ENCODE measurements around the gene ANKRD11. TPM values are rescaled to one million over a fixed set of nuclear protein-coding genes. Genes with fewer than 3 reads are reported as not detected.
"Not testable (repeated sequence)": the region's sequence is repeated elsewhere in the genome, so short reads cannot be mapped to it uniquely, and the experiment has no call there.

The ANKRD11 gene
- total and polyA plus RNA-seq, 9 donors, result 52.1 to 188 (median 109) TPM

DNA sequence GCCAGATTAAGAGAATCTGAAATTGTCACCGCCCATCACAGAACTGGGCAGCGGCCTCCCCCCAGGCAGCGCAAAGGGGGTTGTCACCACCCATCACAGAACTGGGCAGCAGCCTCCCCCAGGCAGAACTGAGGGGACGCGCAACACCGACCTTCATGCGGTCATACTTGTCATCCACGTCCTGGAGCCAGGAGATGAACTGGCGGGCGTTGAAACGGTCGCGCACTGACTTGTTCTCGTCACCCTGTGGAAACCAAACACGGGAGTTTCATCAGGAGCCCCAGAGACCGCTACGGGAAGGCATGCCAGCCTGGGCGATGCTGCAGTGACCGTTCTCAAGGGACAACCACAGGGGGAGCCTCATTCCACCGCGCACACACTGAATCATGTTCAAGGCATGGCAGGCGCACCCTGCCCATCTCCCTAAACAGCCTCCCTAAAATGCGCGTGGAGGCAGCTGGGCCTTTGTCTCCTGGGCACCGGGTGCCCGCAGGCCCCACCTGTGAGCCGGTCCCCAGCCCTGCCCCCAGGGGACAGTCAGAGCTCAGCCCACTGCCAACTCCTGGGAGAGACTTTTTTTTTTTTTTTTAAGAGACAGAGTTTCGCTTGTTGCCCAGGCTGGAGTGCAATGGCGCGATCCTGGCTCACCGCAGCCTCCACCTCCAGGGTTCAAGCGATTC, 219.6 kb downstream of the ANKRD11 start:
- H3K27me3 ChIP-seq, result no peaks in the 10 kb centered on the region
- no peak overlapping the region for H3K4me3 ChIP-seq
- intact Hi-C loops (cut with DNase I), result no loop called here
- peaks cover 7% of the 10 kb centered on the region for H3K4me1 ChIP-seq (ENCODE audit: insufficient read depth)
- 92 to 96% (median 95%) methylated on average over 31 to 32 of the region's 32 CpGs for WGBS, 3 donors
- no peak for TF ChIP-seq EP300 (IDR thresholded peaks at IDR 0.05)
- no peaks in the 10 kb centered on the region for H3K9me3 ChIP-seq
- H3K27ac ChIP-seq, result no peak overlapping the region
- DNase-seq, result peak in 1 of 5 donors; percentile 29
- H3K36me3 ChIP-seq, result no peaks in the 10 kb centered on the region

DNA sequence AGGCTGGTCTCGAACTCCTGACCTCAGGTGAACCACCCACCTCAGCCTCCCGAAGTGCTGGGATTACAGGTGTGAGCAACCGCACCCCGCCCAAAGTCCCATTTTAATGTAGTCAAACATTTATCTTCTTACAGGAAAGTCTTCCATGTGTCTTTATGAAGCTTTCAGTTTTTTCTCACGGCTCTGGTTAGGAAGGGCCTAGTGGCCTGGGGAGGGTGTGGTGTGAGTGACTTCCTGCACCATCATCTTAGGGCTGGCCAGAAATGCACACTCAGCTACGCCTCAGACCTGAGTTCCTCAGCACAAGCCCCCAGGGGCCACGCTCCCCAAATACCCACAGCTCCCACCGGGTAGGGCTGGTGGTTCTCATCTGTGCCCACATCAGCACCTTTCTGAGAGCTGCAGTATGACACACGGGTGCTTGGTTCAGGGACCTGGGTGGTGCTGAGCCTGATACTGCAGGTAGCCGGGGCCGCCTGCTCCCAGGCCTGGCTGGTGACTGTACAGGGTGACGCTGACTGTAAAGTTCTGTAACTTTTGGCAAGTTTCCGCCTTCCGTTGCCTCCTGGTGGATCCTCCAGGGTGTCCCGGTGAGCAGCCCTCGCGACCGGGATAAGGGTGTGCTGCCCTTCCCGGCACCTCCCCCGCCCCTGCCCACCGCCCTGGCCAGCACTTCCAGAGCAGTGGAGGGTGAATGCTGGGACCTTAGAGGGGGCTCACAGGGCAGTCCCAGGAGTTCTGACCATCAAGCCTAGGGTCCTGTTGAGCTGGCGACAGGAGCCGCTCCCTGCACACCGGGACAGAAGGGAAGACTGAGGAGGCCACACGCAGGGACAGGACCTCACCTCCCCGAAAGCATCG, 220.3 kb downstream of the ANKRD11 start:
- Histone ChIP-seq H3K4me1 (ENCODE audit: insufficient read depth) (peaks cover 7% of the 10 kb centered on the region), H3K4me3 (no peak overlapping the region), H3K27ac (peak overlapping the region; percentile 72 to 80), H3K9me3 (no peaks in the 10 kb centered on the region), H3K36me3 (no peaks in the 10 kb centered on the region), H3K27me3 (no peaks in the 10 kb centered on the region)
- WGBS, 3 donors, result 92 to 95% (median 93%) methylated on average over 26 to 27 of the region's 27 CpGs
- intact Hi-C loops (cut with DNase I), result no loop called here
- DNase-seq, result peak in 1 of 5 donors; percentile 32
- TF ChIP-seq POLR2A (IDR thresholded peaks at IDR 0.05) (no peak), EP300 (IDR thresholded peaks at IDR 0.05) (no peak)
- TF ChIP-seq, protein P1, sequence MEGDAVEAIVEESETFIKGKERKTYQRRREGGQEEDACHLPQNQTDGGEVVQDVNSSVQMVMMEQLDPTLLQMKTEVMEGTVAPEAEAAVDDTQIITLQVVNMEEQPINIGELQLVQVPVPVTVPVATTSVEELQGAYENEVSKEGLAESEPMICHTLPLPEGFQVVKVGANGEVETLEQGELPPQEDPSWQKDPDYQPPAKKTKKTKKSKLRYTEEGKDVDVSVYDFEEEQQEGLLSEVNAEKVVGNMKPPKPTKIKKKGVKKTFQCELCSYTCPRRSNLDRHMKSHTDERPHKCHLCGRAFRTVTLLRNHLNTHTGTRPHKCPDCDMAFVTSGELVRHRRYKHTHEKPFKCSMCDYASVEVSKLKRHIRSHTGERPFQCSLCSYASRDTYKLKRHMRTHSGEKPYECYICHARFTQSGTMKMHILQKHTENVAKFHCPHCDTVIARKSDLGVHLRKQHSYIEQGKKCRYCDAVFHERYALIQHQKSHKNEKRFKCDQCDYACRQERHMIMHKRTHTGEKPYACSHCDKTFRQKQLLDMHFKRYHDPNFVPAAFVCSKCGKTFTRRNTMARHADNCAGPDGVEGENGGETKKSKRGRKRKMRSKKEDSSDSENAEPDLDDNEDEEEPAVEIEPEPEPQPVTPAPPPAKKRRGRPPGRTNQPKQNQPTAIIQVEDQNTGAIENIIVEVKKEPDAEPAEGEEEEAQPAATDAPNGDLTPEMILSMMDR (IDR thresholded peaks at IDR 0.05), result no peak

DNA sequence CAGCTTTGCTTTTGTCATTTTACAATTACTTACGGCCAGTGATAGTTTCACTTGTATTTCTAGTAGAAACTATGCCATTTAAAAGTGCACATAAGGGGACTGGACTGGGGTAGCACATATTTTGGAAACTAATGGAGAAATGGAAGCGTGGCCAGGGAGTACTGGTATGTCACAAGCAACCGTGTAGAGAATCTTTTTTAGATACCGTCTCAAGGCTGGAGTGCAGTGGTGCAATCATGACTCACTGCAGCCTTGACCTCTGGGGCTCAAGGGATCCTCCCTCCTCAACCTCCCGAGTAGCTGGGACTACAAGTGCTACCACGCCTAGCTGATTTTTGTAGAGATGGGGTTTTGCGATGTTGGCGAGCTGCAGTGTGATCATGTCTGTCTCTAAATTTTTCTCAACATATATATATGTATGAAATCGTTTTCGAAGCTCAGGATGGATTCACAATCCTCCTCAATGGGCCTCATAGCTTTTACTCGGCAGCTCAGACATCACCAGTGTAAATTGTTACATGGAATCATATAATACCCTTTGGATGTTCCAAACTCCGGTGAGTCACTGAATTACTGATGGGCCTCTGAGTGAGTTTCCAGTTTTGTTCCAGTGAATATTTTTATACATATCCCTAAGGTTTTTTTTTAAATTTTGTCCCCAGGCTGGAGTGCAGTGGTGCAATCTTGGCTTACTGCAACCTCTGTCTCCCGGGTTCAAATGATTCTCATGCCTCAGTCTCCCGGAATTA, 221.2 kb downstream of the ANKRD11 start:
- Histone ChIP-seq H3K27me3 (no peaks in the 10 kb centered on the region), H3K4me1 (ENCODE audit: insufficient read depth) (peaks cover 7% of the 10 kb centered on the region), H3K4me3 (no peak overlapping the region), H3K9me3 (no peaks in the 10 kb centered on the region), H3K27ac (peak overlapping the region; percentile 80 to 91), H3K36me3 (no peaks in the 10 kb centered on the region)
- 29 to 35% (median 31%) methylated on average over 14 of the region's 14 CpGs for WGBS, 3 donors
- intact Hi-C loops (cut with DNase I), result no loop called here
- DNase-seq, result peak; percentile 72 to 93 (median 82)
- TF ChIP-seq EP300 (IDR thresholded peaks at IDR 0.05) (peak; percentile 75), POLR2A (IDR thresholded peaks at IDR 0.05) (no peak)
- TF ChIP-seq, protein P1 (IDR thresholded peaks at IDR 0.05), result no peak

DNA sequence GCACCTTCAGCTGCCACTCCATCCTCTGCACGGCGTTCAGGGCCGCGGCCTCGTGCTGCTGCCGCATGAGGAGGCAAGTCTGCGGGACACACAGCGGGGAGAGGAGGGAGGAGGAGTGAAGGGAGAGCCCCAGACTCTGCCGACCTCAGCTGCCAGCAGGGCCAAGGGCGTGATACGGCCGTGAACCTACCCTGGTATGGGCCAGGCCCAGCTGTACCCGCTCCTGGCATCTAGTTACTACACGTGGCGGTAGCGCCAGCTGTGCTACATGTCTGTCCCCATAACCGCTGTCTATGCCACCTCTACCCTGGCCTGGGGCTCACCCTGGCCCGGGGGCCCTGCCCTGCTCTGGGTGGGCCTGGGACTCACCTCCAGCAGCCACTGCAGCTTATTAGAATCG, 221.8 kb downstream of the ANKRD11 start:
- Histone ChIP-seq H3K4me3 (no peak overlapping the region), H3K27me3 (no peaks in the 10 kb centered on the region), H3K27ac (peak overlapping the region; percentile 80 to 91), H3K36me3 (no peaks in the 10 kb centered on the region), H3K9me3 (no peaks in the 10 kb centered on the region), H3K4me1 (ENCODE audit: insufficient read depth) (peaks cover 7% of the 10 kb centered on the region)
- intact Hi-C loops (cut with DNase I), result no loop called here
- 76 to 92% (median 79%) methylated on average over 14 to 19 of the region's 19 CpGs for WGBS, 3 donors
- TF ChIP-seq POLR2A (IDR thresholded peaks at IDR 0.05), result no peak
- TF ChIP-seq EP300 (IDR thresholded peaks at IDR 0.05), result no peak
- TF ChIP-seq, protein P1 (IDR thresholded peaks at IDR 0.05), result no peak
- DNase-seq, result peak in 2 of 5 donors; percentile 34 to 37

DNA sequence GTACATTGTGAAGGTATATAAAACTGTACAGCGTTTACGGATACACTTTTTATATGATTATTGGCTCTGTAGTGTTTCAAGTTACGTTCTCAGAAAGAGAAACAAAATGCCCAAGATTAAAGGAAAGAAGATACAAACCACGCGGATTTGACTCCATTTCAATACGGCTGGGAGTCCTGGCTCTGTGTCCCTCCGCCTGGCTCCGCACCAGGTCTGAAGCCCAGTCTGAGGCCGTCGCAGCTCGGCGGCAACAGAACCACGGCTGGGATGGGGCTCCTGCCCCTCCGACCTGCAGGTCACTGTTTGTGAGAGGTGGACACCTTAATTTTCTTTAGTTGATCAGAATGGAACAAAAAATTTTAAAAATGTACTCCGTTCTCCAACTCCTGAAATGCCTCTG, 222.6 kb downstream of the ANKRD11 start:
- H3K4me1 ChIP-seq (ENCODE audit: insufficient read depth); DNase-seq; H3K27me3 ChIP-seq; H3K27ac ChIP-seq; H3K4me3 ChIP-seq; H3K9me3 ChIP-seq; H3K36me3 ChIP-seq; intact Hi-C loops (cut with DNase I): not testable (repeated sequence)
- WGBS, 3 donors, result 71 to 89% (median 83%) methylated on average over 11 to 14 of the region's 15 CpGs
